Neural cell (in vitro differentiated cells): Measurements from ENCODE around the gene COL19A1. TPM values are rescaled to one million over a fixed set of nuclear protein-coding genes. Genes with fewer than 3 reads are reported as not detected.

Source experiments
- H2AFZ ChIP-seq: fragments of 200-600, 300-800 bp; sonication (generic), shearing (Covaris generic); 2 replicates; pipeline ENCODE4 v1.6.0; 2014; ENCODE audit warnings: low read depth, mild to moderate bottlenecking, antibody characterized with exemption, low read length, moderate library complexity
- H3F3A ChIP-seq: fragments of 200-600 bp; shearing (Covaris generic); 2 replicates; pipeline ENCODE4 v1.6.1; 2016; ENCODE audit warnings: mild to moderate bottlenecking, moderate library complexity, mixed read lengths, antibody characterized with exemption, low read length; ENCODE audit not compliant: insufficient read depth, poor library complexity, severe bottlenecking
- H3K27ac ChIP-seq: fragments of 200-600, 300-800 bp; sonication (generic), shearing (Covaris generic); 2 replicates; pipeline ENCODE4 v1.5.1; 2014; ENCODE audit warnings: mild to moderate bottlenecking, low read length, moderate library complexity
- H3K27me3 ChIP-seq: fragments of 300-800, 200-600 bp; sonication (generic), shearing (Covaris generic); 2 replicates; pipeline ENCODE4 v1.6.0; 2014; ENCODE audit warnings: mild to moderate bottlenecking, low read depth, low read length, moderate library complexity; ENCODE audit not compliant: insufficient read depth
- H3K36me3 ChIP-seq: fragments of 300-800, 200-600 bp; sonication (generic), shearing (Covaris generic); 2 replicates; pipeline ENCODE4 v1.5.1; 2014; ENCODE audit warnings: mild to moderate bottlenecking, antibody characterized with exemption, low read length, moderate library complexity; ENCODE audit not compliant: insufficient read depth
- H3K4me2 ChIP-seq: fragments of 300-800, 200-600 bp; sonication (generic), shearing (Covaris generic); 2 replicates; pipeline ENCODE4 v1.6.0; 2014; ENCODE audit warnings: mild to moderate bottlenecking, low read length
- H3K4me3 ChIP-seq: fragments of 300-800, 200-600 bp; sonication (generic), shearing (Covaris generic); 2 replicates; pipeline ENCODE4 v1.5.1; 2014; ENCODE audit warnings: mild to moderate bottlenecking, low read length, moderate library complexity
- H3K79me2 ChIP-seq: fragments of 200-600 bp; shearing (Covaris generic); replicated peaks from 2 replicates; pipeline ENCODE4 v1.6.0; 2014; ENCODE audit warnings: mild to moderate bottlenecking, low read length, moderate library complexity; ENCODE audit not compliant: insufficient read depth
- H3K9ac ChIP-seq: fragments of 300-800, 200-600 bp; sonication (generic), shearing (Covaris generic); 2 replicates; pipeline ENCODE4 v1.6.1; 2016; ENCODE audit warnings: mild to moderate bottlenecking, low read length, mixed read lengths
- H3K9me2 ChIP-seq: fragments of 200-600 bp; shearing (Covaris generic); 2 replicates; pipeline ENCODE4 v1.6.1; 2016; ENCODE audit warnings: mild to moderate bottlenecking, low read length, mixed read lengths; ENCODE audit not compliant: insufficient read depth
- H3K9me3 ChIP-seq: fragments of 200-600, 300-800 bp; sonication (generic), shearing (Covaris generic); 2 replicates; pipeline ENCODE4 v1.6.1; 2016; ENCODE audit warnings: mild to moderate bottlenecking, mixed run types, low read length, moderate library complexity, mixed read lengths
- H4K20me1 ChIP-seq: fragments of 200-600 bp; shearing (Covaris generic); 2 replicates; pipeline ENCODE4 v1.6.1; 2016; ENCODE audit warnings: mild to moderate bottlenecking, mixed run types; ENCODE audit not compliant: insufficient read depth
- EP300 ChIP-seq: fragments of 450-650 bp; conservative IDR thresholded peaks from 2 replicates; pipeline ENCODE4 v1.6.1; 2014; ENCODE audit warnings: antibody characterized with exemption, mild to moderate bottlenecking, moderate library complexity; ENCODE audit not compliant: poor library complexity, severe bottlenecking
- EZH2 ChIP-seq: fragments of 200-600, 300-800 bp; shearing (Covaris generic), sonication (generic); IDR thresholded peaks from 2 replicates; pipeline ENCODE4 v1.6.1; 2014; ENCODE audit warnings: antibody characterized with exemption, low read length, borderline replicate concordance, mild to moderate bottlenecking; ENCODE audit not compliant: insufficient read depth, poor library complexity, severe bottlenecking
- MXI1 ChIP-seq: fragments of 450-650 bp; conservative IDR thresholded peaks from 2 replicates; pipeline ENCODE4 v1.6.1; 2014; ENCODE audit warnings: antibody characterized with exemption, mild to moderate bottlenecking; ENCODE audit not compliant: poor library complexity, severe bottlenecking
- POLR2AphosphoS5 ChIP-seq: IDR thresholded peaks from 2 replicates; pipeline ENCODE4 v1.6.1; 2012
- RAD21 ChIP-seq: fragments of 450-650 bp; conservative IDR thresholded peaks from 2 replicates; pipeline ENCODE4 v1.6.1; 2014; ENCODE audit warnings: antibody characterized with exemption, mild to moderate bottlenecking, moderate library complexity
- SMC3 ChIP-seq: fragments of 450-650 bp; conservative IDR thresholded peaks from 2 replicates; pipeline ENCODE4 v1.6.1; 2014; ENCODE audit warnings: antibody characterized with exemption, mild to moderate bottlenecking, moderate library complexity; ENCODE audit not compliant: poor library complexity
- TAF1 ChIP-seq: IDR thresholded peaks from 2 replicates; pipeline ENCODE4 v1.6.1; 2012; ENCODE audit warnings: low read depth
- polyA plus RNA-seq: library from polyadenylated mRNA; depleted of rRNA; stranded (reverse); fragments of >200 nt; gene quantifications from 2 replicates; pipeline ENCODE4 v1.2.3, GENCODE V29; 2014
- TF ChIP-seq, protein P1 (sequence below): fragments of 450-650 bp; IDR thresholded peaks from 2 replicates; pipeline ENCODE4 v1.5.1; 2014; ENCODE audit warnings: antibody characterized with exemption, mild to moderate bottlenecking, moderate library complexity; ENCODE audit not compliant: poor library complexity, severe bottlenecking
- TF ChIP-seq, protein P2 (sequence below): IDR thresholded peaks from 2 replicates; pipeline ENCODE4 v1.6.1; 2012; ENCODE audit warnings: borderline replicate concordance

The COL19A1 gene
- polyA plus RNA-seq, 1 donor from 2014 or later: 0.24 TPM

DNA sequence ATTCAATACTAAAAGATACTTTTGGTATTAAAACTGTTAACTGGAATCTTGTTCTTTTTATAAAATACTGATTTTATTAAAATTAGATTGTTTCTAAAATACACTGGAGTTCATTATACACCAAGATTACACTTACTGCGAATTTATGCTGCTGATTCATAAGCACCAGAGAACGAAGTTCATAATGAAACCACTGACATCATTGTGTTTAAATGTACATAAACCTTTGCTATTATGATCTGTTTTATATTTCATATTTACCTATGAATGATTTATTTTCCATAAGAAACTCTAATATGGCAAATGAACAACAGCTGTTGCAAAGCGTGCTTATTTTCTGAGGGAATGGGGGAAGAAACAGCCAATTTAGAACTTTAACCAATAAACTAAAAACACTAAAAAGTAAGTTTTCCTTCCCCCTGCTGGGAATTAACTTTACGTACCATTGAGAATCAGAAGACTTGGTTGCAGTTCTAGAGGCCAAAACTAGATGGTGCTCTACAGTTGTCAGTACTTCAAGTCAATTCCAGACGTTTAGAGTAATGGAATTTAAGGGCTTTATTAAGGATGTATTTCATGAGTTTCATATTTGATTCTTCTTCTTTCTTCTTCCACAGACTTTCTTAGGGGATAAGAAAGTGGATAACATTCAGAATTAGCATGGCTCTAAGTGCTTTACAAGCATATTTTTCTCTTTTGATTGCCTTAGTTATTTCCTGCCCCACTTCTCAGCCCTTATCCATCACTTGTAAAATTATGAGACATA, 30.8 kb upstream of the COL19A1 start:
- H3K36me3 ChIP-seq: no peaks in the 10 kb centered on the region
- H3K79me2 ChIP-seq: no peaks in the 10 kb centered on the region
- H3K27me3 ChIP-seq: no peaks in the 10 kb centered on the region
- no peak overlapping the region for H2AFZ ChIP-seq
- H3K9me3 ChIP-seq: no peaks in the 10 kb centered on the region
- no peaks in the 10 kb centered on the region for H3F3A ChIP-seq
- no peak overlapping the region for H3K9ac ChIP-seq
- TF ChIP-seq POLR2AphosphoS5 (no peak), EP300 (no peak), MXI1 (no peak), EZH2 (no peak), RAD21 (peak; percentile 72), TAF1 (no peak), SMC3 (peak; percentile 71)
- TF ChIP-seq, protein P1, sequence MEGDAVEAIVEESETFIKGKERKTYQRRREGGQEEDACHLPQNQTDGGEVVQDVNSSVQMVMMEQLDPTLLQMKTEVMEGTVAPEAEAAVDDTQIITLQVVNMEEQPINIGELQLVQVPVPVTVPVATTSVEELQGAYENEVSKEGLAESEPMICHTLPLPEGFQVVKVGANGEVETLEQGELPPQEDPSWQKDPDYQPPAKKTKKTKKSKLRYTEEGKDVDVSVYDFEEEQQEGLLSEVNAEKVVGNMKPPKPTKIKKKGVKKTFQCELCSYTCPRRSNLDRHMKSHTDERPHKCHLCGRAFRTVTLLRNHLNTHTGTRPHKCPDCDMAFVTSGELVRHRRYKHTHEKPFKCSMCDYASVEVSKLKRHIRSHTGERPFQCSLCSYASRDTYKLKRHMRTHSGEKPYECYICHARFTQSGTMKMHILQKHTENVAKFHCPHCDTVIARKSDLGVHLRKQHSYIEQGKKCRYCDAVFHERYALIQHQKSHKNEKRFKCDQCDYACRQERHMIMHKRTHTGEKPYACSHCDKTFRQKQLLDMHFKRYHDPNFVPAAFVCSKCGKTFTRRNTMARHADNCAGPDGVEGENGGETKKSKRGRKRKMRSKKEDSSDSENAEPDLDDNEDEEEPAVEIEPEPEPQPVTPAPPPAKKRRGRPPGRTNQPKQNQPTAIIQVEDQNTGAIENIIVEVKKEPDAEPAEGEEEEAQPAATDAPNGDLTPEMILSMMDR: peak; percentile 78
- TF ChIP-seq, protein P2, sequence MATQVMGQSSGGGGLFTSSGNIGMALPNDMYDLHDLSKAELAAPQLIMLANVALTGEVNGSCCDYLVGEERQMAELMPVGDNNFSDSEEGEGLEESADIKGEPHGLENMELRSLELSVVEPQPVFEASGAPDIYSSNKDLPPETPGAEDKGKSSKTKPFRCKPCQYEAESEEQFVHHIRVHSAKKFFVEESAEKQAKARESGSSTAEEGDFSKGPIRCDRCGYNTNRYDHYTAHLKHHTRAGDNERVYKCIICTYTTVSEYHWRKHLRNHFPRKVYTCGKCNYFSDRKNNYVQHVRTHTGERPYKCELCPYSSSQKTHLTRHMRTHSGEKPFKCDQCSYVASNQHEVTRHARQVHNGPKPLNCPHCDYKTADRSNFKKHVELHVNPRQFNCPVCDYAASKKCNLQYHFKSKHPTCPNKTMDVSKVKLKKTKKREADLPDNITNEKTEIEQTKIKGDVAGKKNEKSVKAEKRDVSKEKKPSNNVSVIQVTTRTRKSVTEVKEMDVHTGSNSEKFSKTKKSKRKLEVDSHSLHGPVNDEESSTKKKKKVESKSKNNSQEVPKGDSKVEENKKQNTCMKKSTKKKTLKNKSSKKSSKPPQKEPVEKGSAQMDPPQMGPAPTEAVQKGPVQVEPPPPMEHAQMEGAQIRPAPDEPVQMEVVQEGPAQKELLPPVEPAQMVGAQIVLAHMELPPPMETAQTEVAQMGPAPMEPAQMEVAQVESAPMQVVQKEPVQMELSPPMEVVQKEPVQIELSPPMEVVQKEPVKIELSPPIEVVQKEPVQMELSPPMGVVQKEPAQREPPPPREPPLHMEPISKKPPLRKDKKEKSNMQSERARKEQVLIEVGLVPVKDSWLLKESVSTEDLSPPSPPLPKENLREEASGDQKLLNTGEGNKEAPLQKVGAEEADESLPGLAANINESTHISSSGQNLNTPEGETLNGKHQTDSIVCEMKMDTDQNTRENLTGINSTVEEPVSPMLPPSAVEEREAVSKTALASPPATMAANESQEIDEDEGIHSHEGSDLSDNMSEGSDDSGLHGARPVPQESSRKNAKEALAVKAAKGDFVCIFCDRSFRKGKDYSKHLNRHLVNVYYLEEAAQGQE: no peak
- H3K9me2 ChIP-seq: no peaks in the 10 kb centered on the region
- no peaks in the 10 kb centered on the region for H4K20me1 ChIP-seq
- no peak overlapping the region for H3K4me3 ChIP-seq
- H3K27ac ChIP-seq: no peak overlapping the region
- H3K4me2 ChIP-seq: no peak overlapping the region

DNA sequence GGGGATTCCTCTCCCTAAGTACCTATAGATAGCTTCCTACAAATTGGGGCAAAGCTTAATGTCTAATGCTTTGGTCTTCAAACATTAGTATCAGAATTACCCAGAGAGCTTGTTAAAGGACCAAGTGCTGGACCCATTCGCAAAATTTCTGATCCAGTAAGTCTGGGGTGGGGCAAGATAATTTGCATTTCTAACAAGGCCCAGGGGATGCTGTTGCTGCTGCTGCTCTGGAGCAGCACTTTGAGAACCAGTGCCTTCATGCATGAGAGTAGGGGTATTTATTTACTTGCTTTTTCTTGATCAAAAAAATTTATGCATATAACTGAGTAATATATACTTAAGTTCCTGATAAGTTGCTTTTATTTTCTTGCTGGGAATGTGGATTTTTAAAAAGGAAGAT, 24.5 kb upstream of the COL19A1 start:
- H3K79me2 ChIP-seq: no peaks in the 10 kb centered on the region
- no peaks in the 10 kb centered on the region for H3K9me2 ChIP-seq
- no peak overlapping the region for H3K4me3 ChIP-seq
- H3F3A ChIP-seq: no peaks in the 10 kb centered on the region
- H3K9me3 ChIP-seq: no peaks in the 10 kb centered on the region
- H3K36me3 ChIP-seq: no peaks in the 10 kb centered on the region
- H3K27ac ChIP-seq: no peak overlapping the region
- H2AFZ ChIP-seq: no peak overlapping the region
- TF ChIP-seq SMC3 (no peak), EZH2 (no peak), TAF1 (no peak), EP300 (no peak), POLR2AphosphoS5 (no peak)
- H3K27me3 ChIP-seq: no peaks in the 10 kb centered on the region
- no peaks in the 10 kb centered on the region for H4K20me1 ChIP-seq
- H3K4me2 ChIP-seq: no peak overlapping the region
- no peak overlapping the region for H3K9ac ChIP-seq
